Amniotic epithelial cell (primary cell): ENCODE results near the gene UFSP2.

ENCODE experiments used
- DNase-seq: peaks from one replicate; pipeline ENCODE4 v3.0.0-alpha.2; 2010; ENCODE audit warnings: low read depth

UFSP2 gene

DNA sequence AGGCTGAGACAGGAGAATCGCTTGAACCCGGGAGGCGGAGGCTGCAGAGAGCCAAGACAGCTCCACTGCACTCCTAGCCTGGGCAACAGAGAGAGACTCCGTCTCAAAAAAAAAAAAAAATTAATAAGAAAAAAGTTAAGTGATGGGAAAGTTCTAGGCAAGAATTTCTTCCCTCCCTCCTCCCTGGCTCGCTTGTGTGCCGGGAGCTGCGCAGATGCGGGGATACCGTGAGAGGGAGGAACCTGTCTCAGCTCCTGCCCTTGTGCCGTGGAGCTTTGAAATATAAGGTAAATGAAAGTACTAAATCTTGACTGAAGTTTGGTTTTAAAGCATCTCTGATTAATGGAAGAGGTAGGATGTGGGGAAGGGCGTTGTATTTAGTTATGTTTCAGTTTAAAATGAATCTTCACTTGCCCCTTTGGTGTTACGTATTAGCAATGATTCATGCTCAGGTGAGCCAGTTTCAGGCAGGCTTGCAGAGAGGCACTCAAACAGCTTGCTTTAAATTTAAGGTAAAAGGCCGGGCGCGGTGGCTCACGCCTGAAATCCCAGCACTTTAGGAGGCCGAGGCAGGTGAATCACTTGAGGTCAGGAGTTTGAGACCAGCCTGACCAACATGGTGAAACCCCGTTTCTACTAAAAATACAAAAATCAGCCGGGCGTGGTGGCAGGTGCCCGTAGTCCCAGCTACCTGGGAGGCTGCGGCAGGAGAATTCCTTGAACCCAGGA, 1.4 kb upstream of the UFSP2 start:
- no peak for DNase-seq

GRCh38 chr4:185424905-185425646, 688 bp downstream of the UFSP2 start:
- no peak for DNase-seq

- peak; percentile 94 for DNase-seq
These were observed 4.2 kb downstream of the UFSP2 start for GRCh38 chr4:185421366-185422124.

DNA sequence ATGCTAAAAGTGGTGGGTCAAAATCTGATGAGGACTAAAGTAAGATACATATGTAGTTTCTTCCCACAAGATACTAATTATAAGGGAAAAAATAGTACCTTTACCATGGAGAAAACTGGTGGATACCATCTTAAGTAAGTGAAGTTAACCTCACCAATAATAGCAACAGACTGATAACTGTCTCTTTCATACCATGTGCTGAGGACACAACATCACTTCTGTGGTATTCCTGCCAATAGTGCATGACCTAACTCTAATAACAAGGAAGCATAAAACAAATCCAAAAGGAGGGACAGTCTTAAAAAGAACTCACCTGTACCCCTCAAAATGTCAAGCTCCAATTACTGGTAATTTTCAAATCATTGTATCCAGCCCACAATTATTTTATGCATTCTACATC, 8.8 kb downstream of the UFSP2 start:
- no peak for DNase-seq

GRCh38 chr4:185412412-185412811, 13.4 kb downstream of the UFSP2 start:
- DNase-seq, result no peak

GRCh38 chr4:185411849-185412248, 13.9 kb downstream of the UFSP2 start:
- DNase-seq, result no peak

DNA sequence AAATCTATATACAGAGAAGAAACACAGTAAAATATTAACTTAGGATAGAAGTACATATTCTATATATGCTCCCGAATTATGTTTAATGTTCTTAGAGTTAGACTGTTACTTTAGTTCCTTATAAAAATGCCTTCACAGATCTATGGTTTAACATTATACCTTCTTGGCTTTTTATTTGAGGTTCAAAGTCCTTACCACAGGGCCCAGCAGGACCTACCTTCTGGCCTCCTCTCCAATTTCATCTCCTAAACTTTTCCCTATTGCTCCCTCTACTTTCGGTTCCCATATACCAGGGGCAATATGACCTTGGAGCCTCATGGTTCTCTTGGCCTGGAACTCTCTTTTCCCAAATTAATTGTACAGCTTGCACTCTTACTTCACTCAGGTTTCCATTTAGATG, 17.3 kb downstream of the UFSP2 start:
- no peak for DNase-seq

DNA sequence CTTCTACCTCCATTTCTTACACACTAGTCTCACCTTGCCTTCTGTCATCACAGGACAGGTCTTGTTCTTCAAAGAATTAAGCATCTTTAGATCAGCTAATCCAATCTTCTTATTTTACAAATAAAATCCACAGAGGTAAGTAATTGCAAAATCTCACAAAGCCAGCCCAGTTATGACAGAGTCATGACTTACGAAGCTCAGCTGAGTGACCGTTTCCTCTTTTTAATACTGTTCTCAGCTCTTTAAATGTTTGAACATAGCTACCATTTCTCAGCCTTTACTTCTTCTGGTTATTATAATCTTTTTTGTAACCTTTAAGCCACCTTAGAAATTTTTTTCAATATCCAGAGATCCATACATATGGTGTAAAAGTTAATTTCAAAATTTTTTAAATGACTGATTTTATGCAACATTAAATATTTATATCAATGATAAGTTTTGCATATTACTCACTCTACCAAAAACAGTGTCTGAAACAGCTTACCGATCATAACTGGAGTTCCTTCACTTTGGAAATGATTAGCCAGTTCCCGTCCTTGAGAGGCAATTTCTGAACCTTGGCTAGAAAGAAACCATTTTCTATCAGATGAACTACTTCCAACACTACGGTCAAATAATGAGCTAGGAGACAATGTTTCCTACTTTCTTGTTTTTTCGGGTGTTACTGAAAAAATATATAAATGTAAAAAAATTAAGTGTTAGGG, 20.3 kb downstream of the UFSP2 start:
- DNase-seq, result no peak

DNA sequence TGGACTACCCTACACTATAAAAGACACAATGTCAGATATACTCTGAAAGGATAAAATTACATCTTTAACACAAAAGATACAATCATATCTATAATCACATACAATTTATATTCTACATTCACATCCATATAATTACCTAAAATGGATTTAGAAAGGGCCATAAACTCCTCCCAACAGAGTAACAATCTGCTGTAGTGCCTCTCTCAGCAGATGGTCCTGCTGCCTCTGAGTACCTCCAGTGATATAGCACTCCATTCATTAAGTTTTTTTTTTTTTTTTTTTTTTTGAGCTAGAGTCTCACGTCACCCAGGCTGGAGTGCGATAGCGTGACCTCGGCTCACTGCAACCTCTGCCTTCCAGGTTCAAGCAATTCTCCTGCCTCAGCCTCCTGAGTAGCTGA, 21.7 kb downstream of the UFSP2 start:
- no peak for DNase-seq

- DNase-seq, result no peak
These were observed 26.3 kb downstream of the UFSP2 start for GRCh38 chr4:185399466-185399865.

DNA sequence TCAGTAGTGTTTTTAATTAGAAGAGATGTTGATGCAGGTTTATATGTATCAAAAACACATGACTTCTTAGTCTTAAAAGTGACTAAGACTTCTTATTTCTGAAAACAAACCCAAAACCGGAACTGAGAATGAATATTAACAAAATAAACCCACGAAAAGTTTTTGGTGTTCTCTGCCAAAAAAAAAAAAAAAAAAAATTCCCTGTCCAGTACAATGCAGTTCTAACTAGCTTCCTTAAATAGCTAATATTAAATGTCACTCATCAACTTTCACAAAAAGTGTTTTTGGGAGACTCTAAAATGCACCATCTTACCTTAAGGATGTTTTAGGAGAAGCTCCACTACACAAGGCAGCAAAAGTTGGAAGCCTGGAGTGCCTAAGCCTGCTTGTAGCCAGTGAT, 27.1 kb downstream of the UFSP2 start:
- DNase-seq, result no peak

GRCh38 chr4:185396724-185397385, 28.9 kb downstream of the UFSP2 start, which contains the start of gene ANKRD37:
TSS of gene ANKRD37 (plus strand) at chr4:185396841. CDS start at chr4:185396924, 83 bp downstream.
- peak; percentile 29 for DNase-seq

DNA sequence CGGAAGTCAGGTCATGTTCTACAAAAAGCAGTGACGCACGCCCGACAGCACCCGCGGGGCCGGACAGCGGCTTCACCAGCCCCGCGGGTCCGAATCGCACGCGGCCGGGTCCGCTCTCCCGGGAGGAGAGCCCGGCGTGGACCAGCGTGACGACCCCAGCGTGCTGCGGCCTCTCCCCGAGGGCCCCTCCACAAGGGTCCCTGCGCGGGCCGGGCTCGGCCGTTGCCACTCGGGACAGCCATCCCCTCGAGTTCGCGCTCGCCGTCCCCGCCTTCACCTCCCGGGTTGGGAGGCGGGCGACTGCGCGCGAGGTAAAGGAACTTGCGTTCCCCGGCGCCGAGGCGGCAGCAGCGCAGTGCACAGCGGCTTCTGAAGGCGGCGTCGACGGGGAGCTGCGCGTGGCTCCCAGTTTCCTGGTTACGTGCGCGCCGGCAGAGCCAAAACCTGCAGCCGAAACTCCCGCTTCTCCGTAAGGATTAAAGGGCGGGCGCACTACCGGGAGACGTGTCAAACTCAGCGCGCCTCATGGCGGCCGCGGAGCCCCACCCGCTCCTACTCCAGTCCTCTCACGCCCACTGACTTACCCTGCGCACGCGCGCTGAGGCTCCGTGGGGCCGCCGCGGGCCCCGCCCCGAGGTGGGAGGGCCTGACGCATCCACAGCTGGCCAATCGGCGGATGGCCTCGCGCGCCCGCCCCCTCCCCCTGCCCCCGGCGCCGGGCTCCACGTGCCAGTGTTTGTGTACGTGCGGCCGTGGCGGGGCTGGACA, 29.6 kb downstream of the UFSP2 start:
- DNase-seq, result peak; percentile 96

DNA sequence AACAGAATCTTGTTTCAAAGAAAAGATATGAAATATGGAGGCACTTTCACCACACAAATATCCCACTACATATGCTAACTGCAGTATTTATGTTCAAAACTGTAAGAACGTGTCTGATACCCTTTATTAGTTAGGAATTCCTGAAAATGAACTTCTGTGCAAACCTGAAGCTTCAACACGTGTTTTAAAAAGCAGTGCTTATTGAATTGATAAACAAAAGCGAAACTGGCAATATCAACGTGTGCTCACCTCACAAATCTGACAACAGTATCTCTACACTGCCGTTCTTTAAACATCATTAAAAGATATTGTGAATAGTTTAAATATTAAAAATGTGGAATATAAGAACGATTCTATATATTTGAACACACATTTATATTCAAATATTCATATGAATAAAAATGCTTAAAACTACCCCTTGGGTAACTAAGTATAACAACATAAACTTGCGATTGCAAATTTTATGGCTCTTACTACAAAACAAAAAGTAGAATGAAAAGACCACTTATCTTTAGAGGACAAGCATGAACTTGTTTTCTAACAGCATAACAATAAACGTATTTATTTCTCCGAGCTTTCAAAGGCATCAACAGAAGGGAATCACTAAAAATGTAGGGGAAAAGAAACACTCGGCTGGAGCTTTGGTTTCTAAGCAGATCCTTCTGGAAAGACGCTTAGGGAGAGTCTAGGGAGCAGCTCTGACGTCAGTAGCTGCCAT, 30.4 kb downstream of the UFSP2 start, which contains the start of gene LRP2BP:
Gene LRP2BP, minus strand, starts transcription at position 687 of the 718 bp plus-strand sequence. CDS start 17,738 bp downstream, outside the sequence.
- peak; percentile 87 for DNase-seq

DNA sequence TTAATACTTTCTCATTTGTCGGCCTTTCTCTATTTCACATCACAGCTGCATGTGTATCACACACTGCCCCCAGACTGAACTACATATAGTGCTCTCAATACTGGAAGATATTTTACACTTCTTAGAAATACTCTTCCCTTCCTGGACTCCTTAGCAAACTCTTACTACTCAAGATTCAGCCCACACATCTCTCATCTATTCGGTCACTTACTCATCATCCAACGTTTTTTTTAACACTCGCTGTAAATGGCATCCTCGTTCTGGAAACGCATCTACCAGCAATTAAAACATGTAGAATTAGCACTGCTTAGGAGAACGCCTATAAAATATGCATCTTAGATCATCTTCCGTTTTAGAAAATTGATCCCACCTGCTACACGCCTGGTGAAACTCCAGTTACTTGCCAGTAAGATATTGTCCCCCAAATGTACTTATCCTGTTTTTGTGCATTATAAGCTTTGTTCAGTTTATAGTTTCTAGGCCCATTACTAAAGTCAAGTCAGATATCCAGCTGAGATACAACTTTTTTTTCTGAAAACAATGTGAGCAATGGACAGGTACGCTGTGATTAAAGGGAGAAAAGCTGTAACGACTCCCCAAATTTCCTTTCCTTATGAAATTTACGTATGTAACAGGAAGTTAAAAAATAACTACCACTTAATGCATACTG, 31.1 kb downstream of the UFSP2 start:
- DNase-seq, result no peak

- no peak for DNase-seq
These were observed 33.6 kb downstream of the UFSP2 start for GRCh38 chr4:185392156-185392555.

- no peak for DNase-seq
These were observed 34.8 kb downstream of the UFSP2 start for GRCh38 chr4:185390941-185391340.

DNA sequence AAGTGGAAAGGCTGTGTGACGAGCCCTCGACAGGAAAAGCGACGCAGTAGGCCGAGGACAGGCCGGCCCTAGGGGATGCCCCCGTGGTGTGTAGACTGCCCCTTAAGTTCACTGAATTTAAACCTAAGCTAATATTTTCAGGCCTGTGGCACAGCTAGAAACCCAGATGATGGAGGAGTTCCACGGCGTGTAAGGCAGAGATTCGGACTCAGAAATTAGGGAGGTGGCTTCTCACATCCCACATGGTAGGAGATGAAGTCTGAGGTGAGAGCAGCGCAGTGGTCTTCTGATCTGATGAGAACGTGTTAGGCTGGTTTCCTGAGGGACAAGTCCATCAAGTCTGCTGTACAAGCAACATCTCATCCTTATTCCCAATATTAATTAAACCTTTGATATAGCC, 37.8 kb downstream of the UFSP2 start:
- DNase-seq, result no peak

DNA sequence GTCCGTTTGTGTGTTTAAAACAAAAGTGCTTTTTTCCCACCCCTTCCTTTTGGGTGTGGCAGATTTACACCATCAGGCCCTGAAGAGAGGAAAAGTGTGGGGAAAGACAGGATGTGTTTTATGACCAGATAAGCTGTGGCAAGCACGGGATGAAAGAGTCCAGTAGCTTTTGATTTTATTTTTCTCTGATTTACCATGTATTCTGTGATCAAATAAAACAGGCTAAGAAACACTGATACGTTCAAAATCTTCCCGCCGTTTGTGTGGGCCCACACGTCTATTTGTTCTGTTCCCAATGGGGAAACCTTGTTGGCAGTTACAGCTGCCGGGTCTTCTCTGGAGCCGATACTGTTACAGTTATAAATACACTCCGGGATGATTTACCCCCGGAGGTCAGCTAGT, 40.8 kb downstream of the UFSP2 start:
- no peak for DNase-seq
